Endometrium (tissue), 2 donors: ENCODE results near the gene TUBB2A.

Source experiments
- FAIRE-seq: peaks from 2 replicates; lab custom pipeline; 2012; peaks lifted over from hg19 to GRCh38; lab: Jason Lieb, UNC
- donor health status: control.
- donor health status: control.

TUBB2A gene

DNA sequence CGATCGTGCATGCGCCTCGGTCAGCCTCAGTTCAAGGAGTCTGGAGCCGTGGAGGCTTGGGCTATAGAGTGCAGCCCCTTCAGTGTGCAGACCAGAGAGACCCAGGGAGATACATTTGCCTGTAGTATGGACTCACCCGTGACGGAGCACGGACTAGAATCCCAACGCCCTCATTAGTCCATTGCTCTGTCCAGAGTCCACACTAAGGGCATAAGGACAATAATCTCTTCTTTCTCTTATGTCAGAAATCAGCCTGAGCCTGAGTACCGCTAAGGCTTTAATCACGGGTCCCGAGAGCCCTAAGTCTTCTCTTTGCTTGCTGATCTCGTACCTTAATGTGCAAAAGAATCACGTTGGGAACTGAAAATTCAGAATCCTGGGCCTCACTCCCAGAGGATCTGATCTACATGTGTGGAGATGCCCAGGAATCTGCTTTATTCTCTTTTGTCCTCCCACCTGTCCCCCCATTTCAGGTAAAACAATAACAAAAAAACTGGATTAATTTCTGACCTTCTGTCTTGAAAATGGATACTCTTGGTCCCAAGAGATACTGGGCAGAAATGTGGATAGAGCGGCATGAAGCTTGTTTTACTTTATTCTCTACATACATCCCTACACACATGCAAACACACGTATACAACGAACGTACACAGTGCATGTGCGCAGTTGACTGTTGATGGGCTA, 38.2 kb downstream of the TUBB2A start:
- FAIRE-seq = no peak

- FAIRE-seq = no peak
Observed at GRCh38 chr6:3118353-3119039, 38.8 kb downstream of the TUBB2A start, which contains the start of gene BPHL. Gene BPHL (plus strand): TSS chr6:3118711. CDS start chr6:3118741, 30 bp downstream.

- FAIRE-seq = no peak
Observed at GRCh38 chr6:3117912-3118352, 39.4 kb downstream of the TUBB2A start.

DNA sequence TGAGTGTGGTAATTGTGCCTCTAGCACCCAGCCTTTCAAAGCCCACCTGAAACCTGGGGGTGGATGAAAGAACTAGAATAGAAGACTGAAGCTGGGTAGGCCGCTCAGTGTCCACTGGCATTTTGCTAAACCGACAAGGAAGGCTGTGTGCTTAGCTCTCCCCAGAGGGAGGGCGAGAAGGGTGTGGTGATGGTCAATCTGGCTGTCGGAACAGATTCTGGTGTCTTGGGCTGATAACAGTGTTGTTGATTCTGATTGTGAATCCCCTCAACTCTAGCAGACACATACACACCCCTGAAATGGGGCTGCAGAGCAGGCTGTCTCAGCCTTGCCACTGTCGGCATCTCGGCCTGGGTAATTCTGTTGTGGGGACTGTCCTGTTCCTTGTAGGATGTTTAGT, 43.0 kb downstream of the TUBB2A start:
- no peak for FAIRE-seq

- no peak for FAIRE-seq
Observed at GRCh38 chr6:3109761-3110160, 47.6 kb downstream of the TUBB2A start.

- FAIRE-seq = no peak
Observed at GRCh38 chr6:3108746-3109414, 48.5 kb downstream of the TUBB2A start.
